Osteoblast (primary cell): ENCODE measurements around the gene GAGE12J. TPM values are rescaled to one million over a fixed set of nuclear protein-coding genes. Genes with fewer than 3 reads are reported as not detected.
A peak's percentile ranks its signal among the peaks of the same experiment; 100 is the strongest.
"Not testable (repeated sequence)": the region's sequence is repeated elsewhere in the genome, so short reads cannot be mapped to it uniquely, and the experiment has no call there.

Source experiments
- DNase-seq: peaks from one replicate; pipeline ENCODE4 v3.0.0; 2011; ENCODE audit warnings: low spot score, mixed read lengths; ENCODE audit not compliant: insufficient read length; ENCODE audit errors: missing footprints
- H2AFZ ChIP-seq: 2 replicates; pipeline ENCODE4 v1.6.0; 2011; ENCODE audit warnings: mild to moderate bottlenecking, low read length
- H3K27ac ChIP-seq: 2 replicates; pipeline ENCODE4 v1.5.1; 2011; ENCODE audit warnings: mild to moderate bottlenecking, low read depth, low read length, moderate library complexity
- H3K27me3 ChIP-seq: 2 replicates; pipeline ENCODE4 v1.6.0; 2012; ENCODE audit warnings: mild to moderate bottlenecking, control low read depth, inconsistent platforms, low read length, moderate library complexity; ENCODE audit not compliant: insufficient read depth
- H3K36me3 ChIP-seq: 2 replicates; pipeline ENCODE4 v1.5.1; 2011; ENCODE audit warnings: mild to moderate bottlenecking, low read length, control low read depth, moderate library complexity; ENCODE audit not compliant: insufficient read depth
- H3K4me1 ChIP-seq: 2 replicates; pipeline ENCODE4 v1.5.1; 2011; ENCODE audit warnings: mild to moderate bottlenecking, low read length, control low read depth, moderate library complexity; ENCODE audit not compliant: insufficient read depth
- H3K4me2 ChIP-seq: 2 replicates; pipeline ENCODE4 v1.6.0; 2011; ENCODE audit warnings: mild to moderate bottlenecking, low read length; ENCODE audit not compliant: insufficient read depth
- H3K4me3 ChIP-seq: fragments of 200-600 bp; sonication (generic); 3 replicates; pipeline ENCODE4 v1.5.1; 2012; ENCODE audit warnings: mild to moderate bottlenecking, low read length, inconsistent platforms; ENCODE audit not compliant: insufficient read depth
- H3K79me2 ChIP-seq: 2 replicates; pipeline ENCODE4 v1.6.0; 2012; ENCODE audit warnings: mild to moderate bottlenecking, low read length, control low read depth, inconsistent platforms; ENCODE audit not compliant: insufficient read depth
- H3K9me3 ChIP-seq: 2 replicates; pipeline ENCODE4 v1.5.1; 2011; ENCODE audit warnings: low read depth, low read length, control low read depth
- H4K20me1 ChIP-seq: 2 replicates; pipeline ENCODE4 v1.6.0; 2012; ENCODE audit warnings: mild to moderate bottlenecking, low read length, control low read depth; ENCODE audit not compliant: insufficient read depth
- CTCF ChIP-seq: IDR thresholded peaks from 2 replicates; pipeline ENCODE4 v1.5.1; 2011; ENCODE audit warnings: mild to moderate bottlenecking, low read depth, low read length, moderate library complexity; ENCODE audit errors: extremely low read depth
- total RNA-seq: library from RNA; depleted of rRNA; stranded (reverse); fragments of >200 nt; gene quantifications from 2 replicates; pipeline ENCODE4 v1.2.3, GENCODE V29; 2012

GAGE12J gene
- total RNA-seq, 1 donor = not detected

DNA sequence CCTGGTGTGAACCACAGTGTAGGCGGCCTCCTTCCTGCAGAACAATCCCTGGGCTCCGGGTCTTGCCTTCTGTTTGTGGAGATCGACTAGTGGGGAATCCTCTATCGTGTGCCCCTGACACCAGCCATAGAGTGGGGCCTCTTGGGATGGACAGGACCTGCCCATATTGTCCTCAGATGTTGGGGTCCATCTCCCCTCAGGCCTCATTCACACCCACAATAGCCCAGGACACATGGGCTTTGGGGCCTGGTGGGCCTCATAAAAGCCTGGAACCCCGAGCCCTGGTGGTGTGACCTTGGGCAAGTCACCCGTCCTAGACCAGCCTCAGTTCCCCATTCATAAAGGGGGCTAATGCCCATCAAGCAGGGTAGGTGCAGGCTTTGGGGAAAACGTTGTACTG lies 31.6 kb upstream of the GAGE12J start:
- no peaks in the 10 kb centered on the region for H3K79me2 ChIP-seq
- TF ChIP-seq CTCF = no peak
- no peaks in the 10 kb centered on the region for H3K36me3 ChIP-seq
- no peak overlapping the region for H2AFZ ChIP-seq
- no peak for DNase-seq
- H3K27me3 ChIP-seq = no peaks in the 10 kb centered on the region
- H3K4me3 ChIP-seq = no peak overlapping the region
- no peaks in the 10 kb centered on the region for H3K9me3 ChIP-seq
- H3K27ac ChIP-seq = no peak overlapping the region
- no peaks in the 10 kb centered on the region for H3K4me1 ChIP-seq
- no peak overlapping the region for H3K4me2 ChIP-seq
- no peaks in the 10 kb centered on the region for H4K20me1 ChIP-seq

DNA sequence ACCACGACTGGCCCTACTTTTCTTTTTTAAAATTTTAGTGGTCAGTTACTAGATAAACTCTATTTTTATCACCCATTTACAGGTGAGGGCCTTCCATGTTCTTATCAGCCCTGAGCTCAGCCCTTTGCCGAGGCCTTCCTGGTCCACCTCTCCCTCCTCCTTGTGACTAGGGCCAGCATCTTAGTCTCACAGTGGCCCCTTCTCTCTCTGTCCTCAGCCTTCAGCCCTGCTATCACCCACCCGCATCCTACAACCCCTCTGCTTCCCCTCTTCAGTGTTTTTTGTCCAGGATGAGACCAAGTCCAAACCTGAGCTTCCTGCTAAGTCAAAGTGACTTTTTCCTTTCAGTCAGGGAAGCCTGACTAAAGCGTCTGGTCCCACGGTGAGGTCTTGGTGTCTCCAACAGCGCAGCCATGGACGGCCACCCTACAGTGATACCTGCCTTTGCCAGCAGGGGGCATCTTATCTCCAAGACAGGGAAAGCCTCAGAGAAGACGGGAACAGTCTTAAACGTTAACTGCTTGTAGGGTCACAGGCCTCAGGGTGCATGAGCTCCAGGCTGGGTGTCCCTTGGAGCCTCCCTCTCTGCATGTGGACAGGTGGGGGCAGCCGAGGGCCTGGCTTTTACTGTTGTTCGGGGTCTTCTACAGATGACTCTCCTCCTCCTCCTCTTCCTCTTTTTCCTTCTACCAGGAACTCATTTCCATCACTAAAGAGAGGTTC lies 30.1 kb upstream of the GAGE12J start:
- H4K20me1 ChIP-seq = no peaks in the 10 kb centered on the region
- H3K4me3 ChIP-seq = no peak overlapping the region
- no peaks in the 10 kb centered on the region for H3K27me3 ChIP-seq
- H3K27ac ChIP-seq = no peak overlapping the region
- no peaks in the 10 kb centered on the region for H3K36me3 ChIP-seq
- peak; percentile 60 for TF ChIP-seq CTCF
- H3K9me3 ChIP-seq = no peaks in the 10 kb centered on the region
- peak; percentile 73 for DNase-seq
- no peaks in the 10 kb centered on the region for H3K4me1 ChIP-seq
- no peak overlapping the region for H2AFZ ChIP-seq
- no peak overlapping the region for H3K4me2 ChIP-seq
- no peaks in the 10 kb centered on the region for H3K79me2 ChIP-seq

GRCh38 chrX:49292400-49293362 lies 29.2 kb upstream of the GAGE12J start:
- Histone ChIP-seq H4K20me1 (no peaks in the 10 kb centered on the region), H2AFZ (no peak overlapping the region), H3K4me1 (no peaks in the 10 kb centered on the region), H3K27me3 (no peaks in the 10 kb centered on the region), H3K36me3 (no peaks in the 10 kb centered on the region), H3K9me3 (no peaks in the 10 kb centered on the region), H3K27ac (no peak overlapping the region), H3K4me3 (no peak overlapping the region), H3K79me2 (no peaks in the 10 kb centered on the region), H3K4me2 (no peak overlapping the region)
- no peak for DNase-seq
- TF ChIP-seq CTCF = no peak

DNA sequence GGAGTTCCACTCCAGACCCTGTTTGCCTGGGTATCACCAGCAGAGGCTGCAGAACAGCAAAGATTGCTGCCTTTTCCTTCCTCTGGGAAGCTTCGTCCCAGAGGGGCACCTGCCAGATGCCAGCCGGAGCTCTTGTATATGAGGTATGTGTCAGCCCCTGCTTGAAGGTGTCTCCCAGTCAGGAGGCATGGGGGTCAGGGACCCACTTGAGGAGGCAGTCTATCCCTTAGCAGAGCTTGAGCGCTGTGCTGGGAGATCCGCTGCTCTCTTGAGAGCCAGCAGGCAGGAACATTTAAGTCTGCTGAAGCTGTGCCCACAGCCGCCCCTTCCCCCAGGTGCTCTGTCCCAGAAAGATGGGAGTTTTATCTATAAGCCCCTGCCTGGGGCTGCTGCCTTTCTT lies 22.5 kb upstream of the GAGE12J start:
- not testable (repeated sequence) for H3K27me3 ChIP-seq, H2AFZ ChIP-seq, H3K4me3 ChIP-seq, H3K36me3 ChIP-seq, H3K27ac ChIP-seq, H4K20me1 ChIP-seq, H3K4me1 ChIP-seq, H3K9me3 ChIP-seq, DNase-seq, H3K4me2 ChIP-seq, H3K79me2 ChIP-seq
